ENCODE measurements around the gene DNAJC10. TPM values are rescaled to one million over a fixed set of nuclear protein-coding genes. Genes with fewer than 3 reads are reported as not detected.

The DNAJC10 gene
- total RNA-seq, 1 donor from 2014 or later = 37.1 TPM

- H3K9me3 ChIP-seq = no peaks in the 10 kb centered on the region
- intact Hi-C loops (cut with DNase I) = no loop called here
- no peak for DNase-seq (ENCODE audit: extremely low spot score in 2 of 2)
- no peak overlapping the region for H3K27ac ChIP-seq
- H3K27me3 ChIP-seq = no peaks in the 10 kb centered on the region
- TF ChIP-seq POLR2AphosphoS5 (IDR thresholded peaks at IDR 0.05; ENCODE audit: insufficient read depth in 1 of 2, low read depth in 1 of 2) (no peak), CTCF (IDR thresholded peaks at IDR 0.05) (no peak), POLR2A (IDR thresholded peaks at IDR 0.05) (no peak)
- H3K4me1 ChIP-seq = no peaks in the 10 kb centered on the region
- no peak overlapping the region for H3K4me3 ChIP-seq
- H3K36me3 ChIP-seq = no peaks in the 10 kb centered on the region
Observed at GRCh38 chr2:182798736-182799135, 82.7 kb downstream of the DNAJC10 start.

- no peak for TF ChIP-seq POLR2A (IDR thresholded peaks at IDR 0.05)
- Histone ChIP-seq H3K4me1 (no peaks in the 10 kb centered on the region), H3K4me3 (no peak overlapping the region), H3K27ac (no peak overlapping the region), H3K36me3 (no peaks in the 10 kb centered on the region), H3K9me3 (no peaks in the 10 kb centered on the region), H3K27me3 (no peaks in the 10 kb centered on the region)
- intact Hi-C loops (cut with DNase I) = no loop called here
- no peak for DNase-seq (ENCODE audit: extremely low spot score in 2 of 2)
Observed at GRCh38 chr2:182804128-182804527, 88.1 kb downstream of the DNAJC10 start.

- intact Hi-C loops (cut with DNase I) = no loop called here
- Histone ChIP-seq H3K4me1 (no peaks in the 10 kb centered on the region), H3K27me3 (no peaks in the 10 kb centered on the region), H3K36me3 (no peaks in the 10 kb centered on the region), H3K27ac (no peak overlapping the region), H3K4me3 (no peak overlapping the region), H3K9me3 (no peaks in the 10 kb centered on the region)
- no peak for DNase-seq (ENCODE audit: extremely low spot score in 2 of 2)
- TF ChIP-seq POLR2A (IDR thresholded peaks at IDR 0.05) (no peak), POLR2AphosphoS5 (IDR thresholded peaks at IDR 0.05; ENCODE audit: insufficient read depth in 1 of 2, low read depth in 1 of 2) (no peak), CTCF (IDR thresholded peaks at IDR 0.05) (no peak)
Observed at GRCh38 chr2:182807319-182807718, 91.3 kb downstream of the DNAJC10 start.

- no peaks in the 10 kb centered on the region for H3K36me3 ChIP-seq
- no peaks in the 10 kb centered on the region for H3K27me3 ChIP-seq
- TF ChIP-seq POLR2A (IDR thresholded peaks at IDR 0.05) (no peak), POLR2AphosphoS5 (IDR thresholded peaks at IDR 0.05; ENCODE audit: insufficient read depth in 1 of 2, low read depth in 1 of 2) (no peak), CTCF (IDR thresholded peaks at IDR 0.05) (no peak)
- no peak overlapping the region for H3K27ac ChIP-seq
- no peak overlapping the region for H3K4me3 ChIP-seq
- intact Hi-C loops (cut with DNase I) = no loop called here
- DNase-seq (ENCODE audit: extremely low spot score in 2 of 2) = no peak
- no peaks in the 10 kb centered on the region for H3K9me3 ChIP-seq
- H3K4me1 ChIP-seq = no peaks in the 10 kb centered on the region
Observed at GRCh38 chr2:182810087-182810486, 94.0 kb downstream of the DNAJC10 start.

GRCh38 chr2:182814380-182814779 is 98.3 kb downstream of the DNAJC10 start:
- Histone ChIP-seq H3K36me3 (no peaks in the 10 kb centered on the region), H3K9me3 (no peaks in the 10 kb centered on the region), H3K27me3 (no peaks in the 10 kb centered on the region), H3K27ac (no peak overlapping the region), H3K4me3 (no peak overlapping the region), H3K4me1 (no peaks in the 10 kb centered on the region)
- no peak for DNase-seq (ENCODE audit: extremely low spot score in 2 of 2)
- no peak for TF ChIP-seq POLR2A (IDR thresholded peaks at IDR 0.05)
- no peak for TF ChIP-seq POLR2AphosphoS5 (IDR thresholded peaks at IDR 0.05; ENCODE audit: insufficient read depth in 1 of 2, low read depth in 1 of 2)
- TF ChIP-seq CTCF (IDR thresholded peaks at IDR 0.05) = no peak
- intact Hi-C loops (cut with DNase I) = no loop called here

GRCh38 chr2:182814804-182815203 is 98.7 kb downstream of the DNAJC10 start:
- TF ChIP-seq CTCF (IDR thresholded peaks at IDR 0.05) (no peak), POLR2A (IDR thresholded peaks at IDR 0.05) (no peak), POLR2AphosphoS5 (IDR thresholded peaks at IDR 0.05; ENCODE audit: insufficient read depth in 1 of 2, low read depth in 1 of 2) (no peak)
- no peaks in the 10 kb centered on the region for H3K4me1 ChIP-seq
- no peak overlapping the region for H3K27ac ChIP-seq
- intact Hi-C loops (cut with DNase I) = no loop called here
- H3K4me3 ChIP-seq = no peak overlapping the region
- DNase-seq (ENCODE audit: extremely low spot score in 2 of 2) = no peak
- no peaks in the 10 kb centered on the region for H3K9me3 ChIP-seq
- H3K36me3 ChIP-seq = no peaks in the 10 kb centered on the region
- no peaks in the 10 kb centered on the region for H3K27me3 ChIP-seq

All from vagina (tissue), 2 donors.